Activated T-cell treated with anti-CD3 and anti-CD28 coated beads, Interleukin-2, amount 50 U/mL, for 48 hours (primary cell): ENCODE data around the gene SHISAL2B.
A peak's percentile ranks its signal among the peaks of the same experiment; 100 is the strongest.
"Not testable (repeated sequence)": the region's sequence is repeated elsewhere in the genome, so short reads cannot be mapped to it uniquely, and the experiment has no call there.

Source experiments
- DNase-seq, 2 experiments: peaks; one replicate each; pipeline ENCODE4 v3.0.0-alpha.2; 2020

Gene SHISAL2B

GRCh38 chr5:64690417-64691151 is at the start of gene SHISAL2B:
SHISAL2B (plus strand) TSS chr5:64690503; CDS start chr5:64690624, 121 bp downstream.
- DNase-seq = peak in 1 of 2 experiments; percentile 26

- no peak for DNase-seq
Observed at GRCh38 chr5:64644831-64645230, 45.5 kb upstream of the SHISAL2B start.

- no peak for DNase-seq
Observed at GRCh38 chr5:64646169-64646568, 44.1 kb upstream of the SHISAL2B start.

GRCh38 chr5:64649512-64649911 is 40.8 kb upstream of the SHISAL2B start:
- DNase-seq = no peak

GRCh38 chr5:64653766-64654560 is 36.3 kb upstream of the SHISAL2B start:
- no peak for DNase-seq

GRCh38 chr5:64654561-64654938 is 35.8 kb upstream of the SHISAL2B start:
- no peak for DNase-seq

GRCh38 chr5:64655596-64655995 is 34.7 kb upstream of the SHISAL2B start:
- DNase-seq = no peak

- DNase-seq = no peak
Observed at GRCh38 chr5:64659289-64659688, 31.0 kb upstream of the SHISAL2B start.

GRCh38 chr5:64663181-64663580 is 27.1 kb upstream of the SHISAL2B start:
- DNase-seq = not testable (repeated sequence)

GRCh38 chr5:64665243-64665642 is 25.1 kb upstream of the SHISAL2B start:
- no peak for DNase-seq

- no peak for DNase-seq
Observed at GRCh38 chr5:64666078-64666477, 24.2 kb upstream of the SHISAL2B start.

GRCh38 chr5:64667068-64667467 is 23.2 kb upstream of the SHISAL2B start:
- no peak for DNase-seq

GRCh38 chr5:64670277-64670676 is 20.0 kb upstream of the SHISAL2B start:
- DNase-seq = no peak

- no peak for DNase-seq
Observed at GRCh38 chr5:64671678-64672077, 18.6 kb upstream of the SHISAL2B start.

GRCh38 chr5:64678374-64678773 is 11.9 kb upstream of the SHISAL2B start:
- DNase-seq = no peak

- DNase-seq = no peak
Observed at GRCh38 chr5:64680289-64680688, 10.0 kb upstream of the SHISAL2B start.

GRCh38 chr5:64682608-64683007 is 7.7 kb upstream of the SHISAL2B start:
- DNase-seq = no peak

- no peak for DNase-seq
Observed at GRCh38 chr5:64685866-64686265, 4.4 kb upstream of the SHISAL2B start.

- no peak for DNase-seq
Observed at GRCh38 chr5:64688391-64688790, 1.9 kb upstream of the SHISAL2B start.

GRCh38 chr5:64688965-64689364 is 1.3 kb upstream of the SHISAL2B start:
- no peak for DNase-seq

GRCh38 chr5:64690104-64690416 is 243 bp upstream of the SHISAL2B start:
- no peak for DNase-seq

- DNase-seq = no peak
Observed at GRCh38 chr5:64691291-64691690, 988 bp downstream of the SHISAL2B start.

GRCh38 chr5:64693636-64694035 is 3.3 kb downstream of the SHISAL2B start:
- no peak for DNase-seq

GRCh38 chr5:64696414-64696813 is 6.1 kb downstream of the SHISAL2B start:
- not testable (repeated sequence) for DNase-seq

- no peak for DNase-seq
Observed at GRCh38 chr5:64700765-64701164, 10.5 kb downstream of the SHISAL2B start.
